ENCODE measurements around the gene CTXND1.

The CTXND1 gene

DNA sequence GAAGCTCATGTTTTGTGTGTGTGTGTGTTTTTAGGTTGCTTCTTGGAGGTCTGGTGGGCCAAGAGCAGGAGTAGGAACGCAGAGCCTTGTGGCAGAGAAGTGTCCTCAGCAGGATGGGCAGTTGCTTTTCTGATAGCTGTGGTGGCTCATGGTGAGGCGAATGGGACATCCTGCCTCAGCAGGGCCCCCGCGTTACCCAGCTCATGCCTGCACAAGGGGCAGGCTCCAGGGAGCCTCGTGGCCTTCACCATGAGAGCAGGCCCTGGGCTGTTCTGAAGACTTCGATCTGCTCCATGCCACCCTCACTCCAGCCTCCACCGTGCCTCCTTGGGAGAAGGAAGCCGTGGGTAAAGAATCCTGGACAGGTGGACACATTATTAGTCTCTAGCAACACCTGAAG, 33.4 kb upstream of the CTXND1 start:
- DNase-seq (ENCODE audit: low read depth in 1 of 2, low spot score in 1 of 2): no peak
- TF ChIP-seq, protein P1, sequence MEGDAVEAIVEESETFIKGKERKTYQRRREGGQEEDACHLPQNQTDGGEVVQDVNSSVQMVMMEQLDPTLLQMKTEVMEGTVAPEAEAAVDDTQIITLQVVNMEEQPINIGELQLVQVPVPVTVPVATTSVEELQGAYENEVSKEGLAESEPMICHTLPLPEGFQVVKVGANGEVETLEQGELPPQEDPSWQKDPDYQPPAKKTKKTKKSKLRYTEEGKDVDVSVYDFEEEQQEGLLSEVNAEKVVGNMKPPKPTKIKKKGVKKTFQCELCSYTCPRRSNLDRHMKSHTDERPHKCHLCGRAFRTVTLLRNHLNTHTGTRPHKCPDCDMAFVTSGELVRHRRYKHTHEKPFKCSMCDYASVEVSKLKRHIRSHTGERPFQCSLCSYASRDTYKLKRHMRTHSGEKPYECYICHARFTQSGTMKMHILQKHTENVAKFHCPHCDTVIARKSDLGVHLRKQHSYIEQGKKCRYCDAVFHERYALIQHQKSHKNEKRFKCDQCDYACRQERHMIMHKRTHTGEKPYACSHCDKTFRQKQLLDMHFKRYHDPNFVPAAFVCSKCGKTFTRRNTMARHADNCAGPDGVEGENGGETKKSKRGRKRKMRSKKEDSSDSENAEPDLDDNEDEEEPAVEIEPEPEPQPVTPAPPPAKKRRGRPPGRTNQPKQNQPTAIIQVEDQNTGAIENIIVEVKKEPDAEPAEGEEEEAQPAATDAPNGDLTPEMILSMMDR (IDR thresholded peaks at IDR 0.05; ENCODE audit: insufficient read depth, low read length): no peak
- TF ChIP-seq, protein P2, sequence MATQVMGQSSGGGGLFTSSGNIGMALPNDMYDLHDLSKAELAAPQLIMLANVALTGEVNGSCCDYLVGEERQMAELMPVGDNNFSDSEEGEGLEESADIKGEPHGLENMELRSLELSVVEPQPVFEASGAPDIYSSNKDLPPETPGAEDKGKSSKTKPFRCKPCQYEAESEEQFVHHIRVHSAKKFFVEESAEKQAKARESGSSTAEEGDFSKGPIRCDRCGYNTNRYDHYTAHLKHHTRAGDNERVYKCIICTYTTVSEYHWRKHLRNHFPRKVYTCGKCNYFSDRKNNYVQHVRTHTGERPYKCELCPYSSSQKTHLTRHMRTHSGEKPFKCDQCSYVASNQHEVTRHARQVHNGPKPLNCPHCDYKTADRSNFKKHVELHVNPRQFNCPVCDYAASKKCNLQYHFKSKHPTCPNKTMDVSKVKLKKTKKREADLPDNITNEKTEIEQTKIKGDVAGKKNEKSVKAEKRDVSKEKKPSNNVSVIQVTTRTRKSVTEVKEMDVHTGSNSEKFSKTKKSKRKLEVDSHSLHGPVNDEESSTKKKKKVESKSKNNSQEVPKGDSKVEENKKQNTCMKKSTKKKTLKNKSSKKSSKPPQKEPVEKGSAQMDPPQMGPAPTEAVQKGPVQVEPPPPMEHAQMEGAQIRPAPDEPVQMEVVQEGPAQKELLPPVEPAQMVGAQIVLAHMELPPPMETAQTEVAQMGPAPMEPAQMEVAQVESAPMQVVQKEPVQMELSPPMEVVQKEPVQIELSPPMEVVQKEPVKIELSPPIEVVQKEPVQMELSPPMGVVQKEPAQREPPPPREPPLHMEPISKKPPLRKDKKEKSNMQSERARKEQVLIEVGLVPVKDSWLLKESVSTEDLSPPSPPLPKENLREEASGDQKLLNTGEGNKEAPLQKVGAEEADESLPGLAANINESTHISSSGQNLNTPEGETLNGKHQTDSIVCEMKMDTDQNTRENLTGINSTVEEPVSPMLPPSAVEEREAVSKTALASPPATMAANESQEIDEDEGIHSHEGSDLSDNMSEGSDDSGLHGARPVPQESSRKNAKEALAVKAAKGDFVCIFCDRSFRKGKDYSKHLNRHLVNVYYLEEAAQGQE (IDR thresholded peaks at IDR 0.05; ENCODE audit: insufficient replicate concordance, low read depth): no peak
- TF ChIP-seq GABPA (IDR thresholded peaks at IDR 0.05; ENCODE audit: low read depth) (no peak), SPI1 (IDR thresholded peaks at IDR 0.05; ENCODE audit: borderline replicate concordance, low read depth) (no peak), POLR2AphosphoS5 (IDR thresholded peaks at IDR 0.05; ENCODE audit: low read depth) (no peak)
- no peak overlapping the region for H3K4me3 ChIP-seq (replicated peaks; ENCODE audit: insufficient read depth, low read length)
- peaks cover 3% of the 10 kb centered on the region for H3K27me3 ChIP-seq (ENCODE audit: insufficient read depth, poor library complexity, severe bottlenecking)
- no peak overlapping the region for H3K27ac ChIP-seq (replicated peaks)

DNA sequence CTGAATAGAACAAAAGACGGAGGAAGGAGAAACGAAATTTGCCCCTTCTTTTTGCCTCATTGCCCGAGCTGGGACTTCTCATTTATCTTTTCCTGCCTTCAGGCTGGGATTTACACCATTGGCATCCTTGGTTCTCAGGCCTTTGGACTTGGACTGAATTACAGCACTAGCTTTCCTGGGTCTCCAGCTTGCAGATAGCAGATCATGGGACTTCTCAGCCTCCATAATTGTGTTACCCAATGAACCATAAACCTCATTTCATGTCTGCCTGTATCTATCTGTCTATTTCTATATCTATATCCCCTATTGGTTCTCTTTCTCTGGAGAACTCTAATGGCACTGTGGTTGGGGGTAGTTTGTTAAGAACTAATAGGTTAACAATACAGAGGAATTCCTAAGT, 31.5 kb upstream of the CTXND1 start:
- DNase-seq (ENCODE audit: low read depth in 1 of 2, low spot score in 1 of 2): no peak
- Histone ChIP-seq H3K27me3 (ENCODE audit: insufficient read depth, poor library complexity, severe bottlenecking) (peaks cover 3% of the 10 kb centered on the region), H3K4me3 (replicated peaks; ENCODE audit: insufficient read depth, low read length) (no peak overlapping the region), H3K27ac (replicated peaks) (no peak overlapping the region)
- TF ChIP-seq SPI1 (IDR thresholded peaks at IDR 0.05; ENCODE audit: borderline replicate concordance, low read depth): no peak
- TF ChIP-seq, protein P1 (IDR thresholded peaks at IDR 0.05; ENCODE audit: insufficient read depth, low read length): no peak
- no peak for TF ChIP-seq POLR2AphosphoS5 (IDR thresholded peaks at IDR 0.05; ENCODE audit: low read depth)
- no peak for TF ChIP-seq GABPA (IDR thresholded peaks at IDR 0.05; ENCODE audit: low read depth)
- TF ChIP-seq, protein P2 (IDR thresholded peaks at IDR 0.05; ENCODE audit: insufficient replicate concordance, low read depth): no peak

DNA sequence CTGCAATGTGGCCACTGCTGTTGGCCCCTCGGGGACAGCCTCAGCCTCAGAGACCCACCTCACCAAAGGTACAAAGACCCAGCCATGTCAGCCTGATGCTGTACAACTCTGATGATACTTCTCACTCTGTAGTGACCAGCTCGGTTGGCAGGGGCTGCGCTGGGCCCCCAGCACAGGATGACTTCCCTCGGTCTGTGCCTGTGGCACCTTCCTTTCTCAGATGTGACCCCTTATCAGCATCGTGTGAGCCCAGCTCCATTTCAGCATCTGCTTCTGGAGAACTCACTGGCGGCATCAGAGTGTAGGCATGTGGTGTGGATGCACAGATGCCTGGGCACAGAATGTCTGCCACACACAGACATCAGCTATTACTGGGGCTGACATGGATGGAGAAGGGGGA, 25.1 kb upstream of the CTXND1 start:
- Histone ChIP-seq H3K27me3 (ENCODE audit: insufficient read depth, poor library complexity, severe bottlenecking) (no peaks in the 10 kb centered on the region), H3K4me3 (replicated peaks; ENCODE audit: insufficient read depth, low read length) (no peak overlapping the region), H3K27ac (replicated peaks) (no peak overlapping the region)
- no peak for DNase-seq (ENCODE audit: low read depth in 1 of 2, low spot score in 1 of 2)
- TF ChIP-seq GABPA (IDR thresholded peaks at IDR 0.05; ENCODE audit: low read depth) (no peak), POLR2AphosphoS5 (IDR thresholded peaks at IDR 0.05; ENCODE audit: low read depth) (no peak), SPI1 (IDR thresholded peaks at IDR 0.05; ENCODE audit: borderline replicate concordance, low read depth) (no peak)
- TF ChIP-seq, protein P1 (IDR thresholded peaks at IDR 0.05; ENCODE audit: insufficient read depth, low read length): no peak
- TF ChIP-seq, protein P2 (IDR thresholded peaks at IDR 0.05; ENCODE audit: insufficient replicate concordance, low read depth): no peak

Data from HL-60 (cell line).